GM21717 (cell line): Measurements from ENCODE around the gene SPEN.
A peak's percentile ranks its signal among the peaks of the same experiment; 100 is the strongest.
"Not testable (repeated sequence)": the region's sequence is repeated elsewhere in the genome, so short reads cannot be mapped to it uniquely, and the experiment has no call there.

Experiments used
- ATAC-seq: cut with Tn5 transposase; IDR thresholded peaks from one replicate; pipeline ENCODE4 v1.9.1; 2021; ENCODE audit warnings: mild to moderate bottlenecking, moderate library complexity; ENCODE audit not compliant: unreplicated experiment

The SPEN gene

DNA sequence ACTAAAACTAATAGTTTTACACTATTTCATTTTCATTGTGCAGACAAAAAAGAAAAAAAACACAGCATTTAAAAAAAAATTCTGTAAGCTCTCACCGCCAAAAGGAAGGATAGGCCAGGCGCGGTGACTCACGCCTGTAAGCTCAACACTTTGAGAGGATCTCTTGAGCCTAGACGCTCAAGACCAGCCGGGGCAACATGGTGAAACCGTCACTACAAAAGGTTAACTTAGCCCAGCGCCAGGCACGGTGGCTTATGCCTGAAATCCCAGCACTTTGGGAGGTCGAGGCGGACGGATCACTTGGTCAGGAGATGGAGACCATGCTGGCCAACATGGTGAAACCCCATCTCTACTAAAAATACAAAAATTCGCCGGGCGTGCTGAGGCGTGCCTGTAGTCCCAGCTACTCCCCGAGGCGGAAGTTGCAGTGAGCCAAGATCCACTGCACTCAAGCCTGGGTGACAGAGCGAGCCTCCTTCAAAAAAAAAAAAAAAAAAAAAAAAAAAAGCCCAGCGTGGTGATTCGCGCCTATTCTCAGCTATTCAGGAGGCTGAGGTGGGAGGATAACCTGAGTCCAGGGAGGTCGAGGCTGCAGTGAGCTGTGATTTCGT, 14.3 kb upstream of the SPEN start:
- ATAC-seq = no peak

DNA sequence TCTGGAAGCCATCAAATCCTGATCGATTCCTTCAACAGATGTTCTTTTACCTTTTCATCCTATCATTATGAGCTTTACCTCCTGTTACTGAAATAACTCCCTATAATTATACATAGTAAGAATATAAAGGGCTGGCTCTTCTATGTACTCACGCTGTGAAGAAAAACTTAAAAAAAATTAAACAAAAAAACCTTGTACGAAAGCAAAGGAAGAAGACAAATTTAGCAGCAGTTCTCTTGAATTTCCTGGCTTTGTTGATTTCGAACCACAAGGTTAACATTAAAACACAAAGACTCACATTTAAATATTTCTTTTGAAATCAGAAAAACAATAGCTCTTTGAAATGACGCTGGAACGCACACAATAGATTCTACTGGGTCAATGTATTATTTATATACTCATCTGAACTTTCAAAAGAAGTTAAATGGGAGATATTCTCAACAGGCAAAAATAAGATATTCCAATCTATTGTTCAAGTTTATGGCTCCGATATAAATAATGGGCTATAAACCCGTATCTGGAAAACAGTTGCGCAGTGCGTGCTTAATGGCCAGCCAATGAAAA, 13.6 kb upstream of the SPEN start:
- no peak for ATAC-seq

GRCh38 chr1:15834406-15835204, 12.9 kb upstream of the SPEN start:
- peak; percentile 41 for ATAC-seq

GRCh38 chr1:15835205-15835740, 12.2 kb upstream of the SPEN start:
- peak; percentile 9 for ATAC-seq

- peak; percentile 42 for ATAC-seq
Measured at GRCh38 chr1:15835741-15836510, 11.6 kb upstream of the SPEN start.

- ATAC-seq = not testable (repeated sequence)
Measured at GRCh38 chr1:15836511-15836771, 11.1 kb upstream of the SPEN start.

GRCh38 chr1:15836772-15837669, 10.5 kb upstream of the SPEN start:
- no peak for ATAC-seq

DNA sequence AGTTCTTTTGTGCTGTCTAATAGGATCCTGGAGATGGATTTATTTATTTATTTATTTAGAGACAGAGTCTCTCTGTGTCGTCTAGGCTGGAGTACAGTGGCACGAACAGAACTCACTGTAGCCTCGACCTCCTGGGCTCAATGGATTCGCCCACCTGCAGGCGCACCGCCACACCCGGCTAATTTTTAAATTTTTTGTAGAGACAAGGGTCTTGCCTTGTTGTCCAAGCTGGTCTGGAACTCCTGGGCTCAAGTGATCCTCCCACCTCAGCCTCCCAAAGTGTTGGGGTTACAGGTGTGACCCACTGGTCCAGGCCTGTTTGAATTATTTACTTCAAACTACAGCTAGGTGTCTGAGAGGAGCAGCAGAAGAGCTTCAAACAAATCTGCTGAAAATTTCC, 9.6 kb upstream of the SPEN start:
- no peak for ATAC-seq

- ATAC-seq = no peak
Measured at GRCh38 chr1:15838721-15839120, 8.8 kb upstream of the SPEN start.

DNA sequence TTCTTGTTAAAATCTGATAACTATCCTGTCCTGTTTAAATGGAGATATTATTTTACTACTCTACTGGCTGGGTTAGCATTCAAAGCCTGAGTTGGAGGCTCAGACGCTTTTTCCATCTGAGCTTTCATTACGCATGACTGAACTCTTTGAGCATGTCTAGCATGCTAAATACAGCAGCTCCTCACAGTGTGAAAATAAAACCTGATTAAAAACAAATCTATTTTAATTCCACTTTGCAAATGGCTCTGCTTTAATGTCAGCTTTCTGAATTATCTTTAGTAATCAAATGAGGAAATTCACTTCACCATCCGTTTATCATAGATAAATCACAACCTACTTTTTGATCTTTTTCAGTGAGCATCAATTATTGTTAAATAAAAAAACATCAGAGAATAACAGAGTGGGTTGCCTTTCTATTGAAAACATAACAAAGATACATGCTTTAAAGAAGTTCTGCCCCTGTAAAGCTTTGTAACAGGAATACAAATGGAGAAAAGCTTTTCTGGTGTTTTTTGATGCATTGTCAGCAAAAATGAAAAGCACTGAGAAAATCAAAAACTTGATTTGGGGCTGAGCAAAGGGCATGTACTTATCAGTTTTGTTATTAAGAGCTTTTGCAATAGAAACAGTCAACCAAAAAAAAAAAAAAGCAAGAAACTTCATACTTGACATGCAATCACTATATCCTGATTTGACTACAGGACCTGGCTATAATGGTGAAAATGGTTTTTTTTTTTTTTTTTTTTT, 3.5 kb upstream of the SPEN start:
- ATAC-seq = no peak

- not testable (repeated sequence) for ATAC-seq
Measured at GRCh38 chr1:15846056-15846455, 1.5 kb upstream of the SPEN start.

DNA sequence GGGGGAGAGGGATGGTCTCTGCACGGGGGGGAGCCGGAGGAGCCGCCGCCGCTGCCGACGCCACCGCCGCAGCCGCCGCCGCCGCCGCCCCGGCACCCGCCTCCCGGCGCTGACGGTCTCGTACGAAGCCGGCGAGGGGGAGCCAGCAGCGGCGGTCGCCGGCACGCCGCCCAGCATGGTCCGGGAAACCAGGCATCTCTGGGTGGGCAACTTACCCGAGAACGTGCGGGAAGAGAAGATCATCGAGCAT, 311 bp downstream of the SPEN start:
- no peak for ATAC-seq

DNA sequence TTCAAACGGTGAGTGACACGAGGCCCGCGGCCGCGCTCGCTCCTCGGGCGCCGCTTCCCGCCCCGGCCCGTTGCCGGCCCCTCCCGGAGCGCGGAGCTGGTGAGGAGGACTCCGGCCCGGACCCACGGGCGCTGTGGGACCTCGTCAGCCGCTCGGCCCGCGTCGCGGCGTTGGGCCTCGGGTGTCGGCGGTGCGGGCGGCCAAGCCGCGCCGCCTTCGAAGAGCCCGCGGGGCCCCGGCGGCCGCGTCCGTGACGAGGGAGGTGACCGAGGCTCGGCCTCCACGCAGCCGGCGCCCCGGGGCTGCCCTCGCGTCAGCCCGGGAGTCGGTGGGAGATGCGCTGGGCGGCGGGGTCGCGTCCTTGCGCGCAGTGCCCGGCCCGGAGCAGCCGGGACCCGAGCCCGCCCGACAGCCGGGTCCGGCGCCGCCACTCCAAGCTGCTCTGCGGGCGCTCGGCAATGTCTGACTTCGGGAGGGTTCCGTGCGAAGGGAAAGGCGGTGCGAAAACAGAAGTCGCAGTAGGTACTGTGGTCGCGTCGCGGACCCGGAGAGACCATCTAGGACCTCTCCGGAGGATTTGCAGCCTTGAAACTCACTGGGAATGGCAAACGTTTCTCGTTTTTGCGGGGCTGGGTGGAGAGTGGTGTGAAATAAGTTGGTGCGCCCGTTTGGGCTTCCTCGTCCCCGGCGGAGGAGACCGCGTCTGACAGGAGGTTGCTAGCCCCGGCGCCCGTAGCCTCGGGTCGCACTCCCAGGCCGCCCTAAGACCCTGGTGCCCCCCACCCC, 829 bp downstream of the SPEN start:
- ATAC-seq = peak; percentile 14

- ATAC-seq = no peak
Measured at GRCh38 chr1:15848929-15849774, 1.6 kb downstream of the SPEN start.

DNA sequence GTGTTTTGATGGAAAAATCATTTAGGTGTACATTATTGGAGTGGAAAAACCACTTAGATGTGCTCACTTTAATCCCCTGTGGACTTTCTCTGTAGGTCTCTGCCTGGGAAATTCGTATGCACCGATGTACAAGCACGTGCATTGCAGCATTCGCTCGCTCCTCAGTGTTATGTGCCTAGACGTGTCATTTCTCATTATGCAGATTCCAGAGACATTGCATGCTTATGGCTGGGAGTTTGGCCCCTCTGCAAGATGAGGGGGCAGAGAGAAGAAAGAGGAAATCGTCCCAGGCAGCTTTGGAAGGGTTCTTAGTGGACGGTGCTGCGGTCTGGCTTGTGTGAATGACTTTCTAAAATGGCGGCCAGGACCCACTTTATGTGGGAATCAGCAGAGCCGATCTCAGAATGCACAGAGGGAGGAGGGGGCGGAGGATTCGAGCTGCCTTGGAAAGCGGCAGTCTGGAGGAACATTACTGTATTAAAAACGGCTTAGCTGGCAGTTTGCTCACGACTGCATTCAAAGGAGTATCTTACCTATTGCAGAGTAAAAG, 2.3 kb downstream of the SPEN start:
- ATAC-seq = no peak

GRCh38 chr1:15850471-15851001, 3.0 kb downstream of the SPEN start:
- no peak for ATAC-seq

GRCh38 chr1:15851210-15852035, 3.9 kb downstream of the SPEN start:
- no peak for ATAC-seq
